Measurements from ENCODE around the gene MAP6D1.
"Not testable (repeated sequence)": the region's sequence is repeated elsewhere in the genome, so short reads cannot be mapped to it uniquely, and the experiment has no call there.

MAP6D1 gene

DNA sequence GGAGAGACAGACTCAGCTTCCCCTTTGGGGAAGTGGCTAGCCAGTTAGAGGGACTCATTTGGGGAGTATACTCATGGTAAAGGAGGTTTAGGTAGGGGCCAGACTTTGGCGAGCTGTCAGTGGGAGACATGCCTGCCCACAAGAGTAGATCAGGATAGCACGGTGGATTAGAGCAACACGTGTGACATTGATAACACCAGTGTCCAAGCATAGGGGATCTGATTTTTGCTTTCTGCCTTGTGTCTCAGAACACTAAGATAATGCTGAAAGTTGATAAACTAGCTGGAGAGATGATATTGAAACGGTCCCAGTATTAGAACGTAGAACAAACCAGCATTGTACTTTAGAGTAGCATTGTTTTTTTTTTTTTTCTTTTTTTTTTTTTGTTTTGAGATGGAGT is 25.9 kb downstream of the MAP6D1 start:
- DNase-seq (ENCODE audit: low read depth): no peak

DNA sequence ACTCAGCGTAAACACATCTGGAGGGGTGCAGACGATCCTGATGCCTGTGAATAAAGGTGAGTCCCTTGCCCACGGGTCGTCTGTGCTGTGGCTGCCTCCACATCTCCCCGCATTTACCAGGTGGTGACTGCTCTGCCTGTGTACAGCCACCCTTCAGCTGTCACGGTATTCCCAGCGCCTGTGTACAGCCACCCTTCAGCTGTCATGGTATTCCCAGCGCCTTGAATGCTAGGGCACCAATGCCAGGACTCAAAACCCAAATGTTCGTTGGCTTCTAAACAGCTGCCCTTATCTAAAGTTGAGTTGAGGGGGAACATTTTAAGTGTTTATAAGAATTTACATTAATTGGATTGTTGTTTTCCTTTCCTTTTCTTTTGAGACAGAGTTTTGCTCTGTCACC is 27.4 kb downstream of the MAP6D1 start:
- DNase-seq (ENCODE audit: low read depth): no peak

DNA sequence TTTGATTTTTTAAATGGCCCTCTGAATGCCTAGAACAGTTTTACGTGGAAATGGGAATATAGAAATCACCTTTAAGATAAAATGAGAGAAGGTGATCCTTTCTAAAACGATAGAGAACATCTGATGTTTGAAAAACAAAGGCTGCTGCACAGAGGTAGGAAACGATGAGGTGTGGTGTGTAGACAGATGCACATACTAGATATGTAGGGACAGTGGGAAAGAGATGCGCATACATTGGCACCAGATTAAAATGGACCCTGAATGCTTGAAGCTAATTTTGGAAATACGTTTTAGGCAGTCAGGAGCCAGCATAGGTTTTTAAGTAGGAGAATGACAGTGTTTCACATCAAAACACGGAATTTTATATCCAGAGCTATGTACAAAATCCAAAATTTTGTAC is 29.0 kb downstream of the MAP6D1 start:
- no peak for DNase-seq (ENCODE audit: low read depth)

DNA sequence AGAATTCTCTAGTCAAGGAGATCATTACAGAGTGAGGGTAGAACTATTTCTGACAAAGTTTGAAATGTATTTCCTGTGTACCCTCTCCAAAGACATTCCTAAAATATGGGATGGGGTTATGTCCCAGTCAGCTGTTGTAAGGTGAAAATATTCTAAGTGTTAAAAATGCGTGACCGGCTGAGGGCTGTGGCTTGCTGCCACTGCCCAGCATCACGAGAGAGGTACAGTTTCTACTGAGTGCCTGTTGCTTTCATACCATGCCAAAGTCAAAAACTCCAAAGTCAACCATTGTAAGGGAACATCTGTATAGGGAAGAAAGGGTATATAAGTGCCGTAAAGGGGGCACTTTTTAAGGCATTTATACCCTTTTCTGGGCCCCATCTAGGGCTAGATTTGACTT is 30.9 kb downstream of the MAP6D1 start:
- no peak for DNase-seq (ENCODE audit: low read depth)

DNA sequence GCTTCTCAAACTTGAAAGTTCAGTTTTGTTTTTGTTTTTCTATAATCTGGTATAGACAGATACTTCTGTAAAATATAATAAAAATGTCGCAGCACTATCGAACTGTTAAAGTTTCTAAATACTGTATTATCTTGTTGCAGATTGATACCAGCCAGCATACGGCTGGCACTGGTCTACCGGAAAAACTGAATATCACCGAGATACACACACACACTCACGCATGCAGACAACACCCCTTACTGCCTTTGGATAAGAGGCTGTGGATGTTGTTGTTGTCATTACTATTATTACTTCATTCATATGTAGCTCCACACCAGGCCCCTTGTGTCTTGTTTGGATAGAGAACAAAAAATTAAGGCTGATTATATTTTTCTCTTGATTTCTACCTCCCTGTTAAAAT is 32.4 kb downstream of the MAP6D1 start:
- no peak for DNase-seq (ENCODE audit: low read depth)

DNA sequence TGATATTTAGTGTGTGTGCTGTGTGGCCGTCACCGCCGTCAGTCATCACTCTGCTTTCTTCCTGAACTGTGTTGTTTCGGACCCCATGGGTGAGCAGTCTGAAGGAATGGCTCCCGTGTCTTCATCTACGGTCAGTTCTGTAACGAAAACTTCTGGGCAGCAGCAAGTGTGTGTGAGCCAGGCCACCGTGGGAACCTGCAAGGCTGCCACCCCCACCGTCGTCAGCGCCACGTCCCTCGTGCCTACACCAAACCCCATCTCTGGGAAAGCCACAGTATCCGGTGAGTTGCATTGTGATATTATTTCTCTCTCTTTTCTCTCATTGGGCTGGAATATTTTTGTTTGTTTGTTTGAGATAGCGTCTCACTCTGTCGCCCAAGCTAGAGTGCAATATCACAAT is 34.7 kb downstream of the MAP6D1 start:
- no peak for DNase-seq (ENCODE audit: low read depth)

DNA sequence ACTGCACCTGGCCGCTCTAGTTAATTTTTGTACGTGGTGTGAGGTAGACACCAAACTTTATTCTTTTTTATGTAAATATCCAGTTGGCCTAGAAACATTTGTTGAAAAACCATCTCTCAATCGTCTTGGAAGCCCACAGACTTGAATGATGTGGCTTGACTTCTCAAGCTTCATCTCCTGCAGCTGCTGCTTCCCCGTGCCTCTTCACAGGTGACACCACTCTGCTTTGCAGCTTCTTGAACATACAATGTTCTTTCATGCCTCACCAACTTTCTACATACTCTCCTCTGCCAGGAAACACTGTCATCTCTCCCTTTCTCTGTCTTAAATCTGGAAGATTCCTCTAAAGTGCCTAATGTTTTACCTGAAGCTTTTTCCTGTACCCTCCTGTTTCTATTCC is 35.6 kb downstream of the MAP6D1 start:
- DNase-seq (ENCODE audit: low read depth): no peak

DNA sequence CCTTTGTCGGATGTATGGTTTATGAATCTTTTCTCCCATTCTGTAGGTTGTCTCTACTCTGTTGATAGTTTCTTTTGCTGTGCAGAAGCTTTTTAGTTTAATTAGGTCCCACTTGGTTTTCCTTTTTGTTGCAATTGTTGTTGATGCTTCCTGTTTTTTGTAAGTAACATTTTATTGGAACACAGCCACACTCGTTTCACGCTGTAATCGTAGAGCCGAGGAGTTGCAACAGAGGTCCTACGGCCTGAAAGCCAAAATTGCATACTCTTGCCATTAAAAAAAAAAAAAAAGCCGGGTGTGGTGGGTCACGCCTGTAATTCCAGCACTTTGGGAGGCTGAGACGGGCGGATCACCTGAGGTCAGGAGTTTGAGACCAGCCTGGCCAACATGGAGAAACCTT is 40.9 kb downstream of the MAP6D1 start:
- not testable (repeated sequence) for DNase-seq (ENCODE audit: low read depth)

DNA sequence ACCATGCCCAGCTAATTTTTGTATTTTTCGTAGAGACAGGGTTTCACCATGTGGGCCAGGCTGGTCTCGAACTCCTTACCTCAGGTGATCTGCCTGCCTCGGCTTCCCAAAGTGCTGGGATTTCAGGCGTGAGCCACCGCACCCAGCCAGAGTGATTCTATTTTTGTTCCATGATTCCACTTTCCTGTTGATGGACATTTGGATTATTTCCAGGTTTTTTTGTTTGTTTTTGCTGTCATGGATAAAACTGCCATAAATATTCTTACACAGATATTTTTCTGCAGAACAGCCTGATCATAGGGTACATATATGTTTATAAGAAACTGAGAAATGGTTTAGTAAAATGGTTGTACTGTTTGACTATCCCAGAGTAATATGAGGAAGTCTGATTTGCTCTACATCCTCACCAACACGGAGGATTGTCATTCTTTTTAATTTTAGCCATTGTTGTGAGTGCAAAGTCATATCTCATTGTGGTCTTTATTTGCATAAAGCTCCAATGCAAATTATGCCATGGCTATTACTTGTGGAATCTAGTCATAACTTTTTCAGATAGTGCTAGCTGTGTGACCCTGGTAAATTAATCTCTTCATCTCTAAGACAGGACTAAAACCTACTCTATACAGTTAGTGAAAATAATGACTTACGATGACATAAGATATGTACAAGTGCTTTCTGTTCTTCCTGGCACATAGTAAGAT is 42.7 kb downstream of the MAP6D1 start:
- DNase-seq (ENCODE audit: low read depth): no peak

DNA sequence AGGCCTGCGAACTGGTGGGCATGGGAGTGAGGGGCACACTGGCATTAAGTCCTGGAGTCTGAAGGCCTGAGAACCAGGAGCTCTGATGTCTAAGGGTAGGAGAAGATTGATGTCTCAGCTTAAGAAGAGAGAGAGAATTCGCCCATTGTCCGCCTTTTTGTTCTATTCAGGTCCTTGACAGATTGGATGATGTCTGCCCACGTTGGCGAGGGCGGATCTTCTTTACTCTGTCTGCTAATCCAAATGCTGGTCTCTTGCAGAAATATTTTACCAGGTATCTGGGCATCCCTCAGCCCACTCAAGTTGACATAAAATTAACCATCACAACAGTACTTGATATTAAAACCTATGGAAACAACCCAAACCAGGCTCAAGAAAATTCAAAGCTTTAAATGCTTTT is 44.1 kb downstream of the MAP6D1 start:
- no peak for DNase-seq (ENCODE audit: low read depth)

DNA sequence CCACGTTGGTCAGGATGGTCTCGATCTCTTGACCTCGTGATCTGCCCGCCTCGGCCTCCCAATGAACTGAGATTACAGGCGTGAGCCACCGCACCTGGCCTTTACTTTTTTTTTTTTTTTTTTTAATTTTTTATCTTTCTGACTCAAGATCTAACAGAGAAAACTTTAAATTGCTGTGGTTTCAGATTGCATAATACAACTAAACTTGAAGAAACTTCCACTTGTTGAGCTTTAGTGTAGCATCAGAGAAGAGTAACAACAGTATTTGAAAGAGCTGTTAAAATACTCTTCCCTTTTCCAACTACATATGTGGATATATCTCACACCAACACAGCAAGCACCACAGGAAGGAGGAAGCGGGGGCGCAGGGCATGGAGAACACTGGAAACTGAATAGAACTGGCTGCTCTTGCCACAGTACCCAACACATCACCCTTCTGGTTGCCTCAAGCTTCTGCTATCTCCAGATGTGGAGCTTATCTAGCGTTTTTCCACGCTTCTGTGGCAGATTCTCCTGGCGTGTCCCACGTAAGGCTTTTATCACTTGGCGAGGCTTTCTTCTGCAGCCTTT is 45.4 kb downstream of the MAP6D1 start:
- DNase-seq (ENCODE audit: low read depth): no peak

DNA sequence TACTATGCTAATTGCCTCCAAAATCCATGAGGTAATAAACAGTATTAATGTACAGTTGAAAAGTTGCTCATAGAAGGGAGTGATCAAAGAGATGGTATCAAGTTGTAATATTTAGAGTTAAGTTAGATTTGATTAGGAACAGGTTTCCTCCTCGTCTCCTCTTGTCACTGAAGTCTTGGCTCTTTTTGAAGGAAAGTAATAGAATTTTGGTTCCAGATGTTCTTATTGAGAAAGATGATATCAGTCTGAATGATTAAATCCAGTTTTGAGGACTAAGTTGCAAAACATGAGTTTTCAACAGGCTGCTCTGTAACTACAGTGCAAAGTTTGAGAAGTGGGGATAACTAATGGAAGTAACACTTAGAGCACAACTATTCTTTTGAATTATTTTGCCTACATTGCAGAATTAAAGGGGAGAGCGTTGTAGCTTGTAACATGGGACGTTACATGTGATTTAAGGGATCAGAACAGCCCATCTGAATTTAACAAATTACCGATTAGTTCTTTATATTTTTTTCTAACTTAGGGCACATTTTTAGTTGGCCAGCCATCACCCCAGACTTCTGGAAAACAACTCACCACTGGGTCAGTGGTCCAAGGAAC is 48.3 kb downstream of the MAP6D1 start:
- DNase-seq (ENCODE audit: low read depth): no peak

DNA sequence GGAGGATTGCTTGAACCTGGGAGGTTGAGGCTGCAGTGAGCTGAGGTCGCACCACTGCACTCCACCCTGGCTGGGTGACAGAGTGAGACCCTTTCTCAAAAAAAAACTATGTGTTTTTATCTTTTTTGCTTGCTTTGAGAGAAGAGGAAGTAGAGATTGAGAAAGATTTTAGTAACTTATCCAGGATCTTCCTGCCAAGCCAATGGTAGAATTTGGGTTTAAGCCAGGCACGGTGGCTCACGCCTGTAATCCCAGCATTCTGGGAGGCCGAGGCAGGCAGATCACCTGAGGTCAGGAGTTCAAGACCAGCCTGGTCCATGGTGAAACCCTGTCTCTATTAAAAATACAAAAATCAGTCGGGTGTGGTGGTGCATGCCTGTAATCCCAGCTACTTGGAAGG is 48.9 kb downstream of the MAP6D1 start:
- not testable (repeated sequence) for DNase-seq (ENCODE audit: low read depth)

DNA sequence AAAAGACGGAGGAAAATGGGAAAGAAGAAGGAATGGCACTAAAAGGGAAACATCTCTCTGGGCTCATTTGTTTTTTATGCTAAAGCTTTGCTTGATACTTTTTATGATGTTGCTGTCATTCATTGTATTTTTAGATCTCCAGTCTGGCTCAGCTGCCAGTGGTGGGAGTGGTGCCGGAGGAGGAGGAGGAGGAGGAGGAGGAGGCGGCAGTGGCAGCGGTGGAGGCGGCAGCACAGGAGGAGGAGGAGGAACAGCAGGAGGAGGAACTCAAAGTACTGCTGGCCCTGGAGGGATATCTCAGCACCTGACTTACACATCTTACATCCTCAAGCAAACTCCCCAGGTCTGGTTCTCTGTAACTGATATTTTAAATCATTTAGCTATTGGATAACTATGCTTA is 49.6 kb downstream of the MAP6D1 start:
- DNase-seq (ENCODE audit: low read depth): no peak

DNA sequence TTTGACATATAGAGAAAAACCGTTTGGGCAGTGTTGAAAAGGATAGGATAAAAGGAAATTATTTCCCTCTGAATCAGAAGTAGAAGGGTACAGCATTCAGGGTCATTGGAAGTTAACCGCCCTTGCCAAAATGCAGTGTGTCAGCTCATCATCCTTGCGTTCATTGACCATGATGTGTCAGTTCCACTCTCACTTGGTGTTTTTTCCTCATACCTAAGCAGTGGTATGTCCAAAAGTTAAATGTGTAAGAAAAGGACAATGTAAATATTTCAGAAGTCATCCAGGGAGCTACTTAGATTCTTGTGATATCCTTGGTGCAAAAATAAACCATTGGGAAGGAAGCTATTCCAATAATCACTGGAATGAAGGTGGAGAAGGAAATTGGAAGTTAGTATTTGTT is 50.7 kb downstream of the MAP6D1 start:
- DNase-seq (ENCODE audit: low read depth): peak; percentile 17

DNA sequence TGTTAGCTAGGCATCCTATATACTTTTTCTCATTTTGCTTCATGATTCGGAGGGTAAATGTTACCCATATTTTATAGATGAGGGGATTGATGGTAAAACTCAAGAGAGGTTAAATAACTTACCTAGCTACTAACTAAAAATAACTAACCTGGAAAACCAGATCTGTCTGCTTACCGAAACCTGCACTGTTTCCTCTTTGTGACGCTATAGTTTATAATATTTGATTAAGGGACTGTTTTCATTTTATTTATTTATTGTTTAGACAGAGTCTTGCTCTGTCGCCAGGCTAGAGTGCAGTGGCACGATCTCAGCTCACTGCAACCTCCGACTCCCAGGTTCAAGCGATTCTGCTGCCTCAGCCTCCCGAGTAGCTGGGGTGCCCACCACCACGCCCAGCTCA is 55.9 kb downstream of the MAP6D1 start:
- DNase-seq (ENCODE audit: low read depth): no peak

DNA sequence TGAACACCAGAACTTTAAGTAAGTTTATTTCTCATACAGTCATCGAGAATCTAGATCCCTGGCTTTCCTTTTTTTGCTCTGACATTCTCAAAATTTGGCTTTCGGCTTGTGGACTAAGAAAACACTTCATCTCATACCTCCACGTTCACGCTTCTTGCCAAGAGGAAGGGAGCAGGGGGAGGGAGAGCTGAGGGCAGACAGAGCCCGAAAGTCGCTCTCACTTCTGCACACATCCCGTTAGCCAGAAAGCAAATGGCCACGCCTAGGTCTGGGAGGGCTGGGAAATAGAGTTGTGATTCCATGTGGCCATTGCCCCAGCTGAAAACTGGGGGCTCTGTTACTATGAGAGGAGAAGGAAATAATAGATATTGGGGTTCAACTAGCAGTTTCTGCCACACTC is 57.3 kb downstream of the MAP6D1 start:
- DNase-seq (ENCODE audit: low read depth): no peak

DNA sequence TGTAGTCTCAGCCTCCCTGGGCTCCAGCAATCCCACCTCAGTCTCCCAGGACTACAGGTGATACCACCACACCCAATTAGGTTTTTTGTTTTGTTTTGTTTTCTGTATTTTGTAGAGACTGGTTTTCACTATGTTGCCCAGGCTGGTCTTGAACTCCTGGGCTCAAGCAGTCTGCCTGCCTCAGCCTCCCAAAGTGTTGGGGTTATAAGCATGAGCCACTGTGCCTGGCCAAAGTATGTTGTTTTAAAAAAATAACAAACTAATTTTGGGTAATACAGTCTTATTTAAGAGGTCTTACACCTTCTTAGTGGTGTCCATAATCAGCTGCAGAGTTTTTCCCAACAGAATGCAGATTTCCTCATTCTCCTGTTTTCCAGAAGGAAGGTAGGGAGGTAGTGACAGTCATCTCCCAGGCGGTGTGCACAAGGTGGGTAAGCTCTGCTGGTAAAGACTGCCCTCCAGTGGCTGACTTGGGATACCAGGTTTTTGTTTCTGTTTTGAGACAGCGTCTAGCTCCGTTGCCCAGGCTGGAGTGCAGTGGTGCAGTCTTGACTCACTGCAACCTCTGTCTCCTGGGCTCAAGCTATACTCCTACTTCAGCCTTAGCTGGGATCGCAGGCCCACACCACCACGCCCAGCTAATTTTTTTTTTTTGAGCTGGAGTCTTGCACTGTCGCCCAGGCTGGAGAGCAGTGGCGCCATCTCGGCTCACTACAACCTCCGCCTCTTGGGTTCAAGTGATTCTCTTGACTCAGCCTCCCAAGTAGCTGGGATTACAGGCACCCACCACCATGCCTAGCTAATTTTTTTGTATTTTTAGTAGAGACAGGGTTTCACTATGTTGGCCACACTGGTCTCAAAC is 58.4 kb downstream of the MAP6D1 start:
- DNase-seq (ENCODE audit: low read depth): no peak

DNA sequence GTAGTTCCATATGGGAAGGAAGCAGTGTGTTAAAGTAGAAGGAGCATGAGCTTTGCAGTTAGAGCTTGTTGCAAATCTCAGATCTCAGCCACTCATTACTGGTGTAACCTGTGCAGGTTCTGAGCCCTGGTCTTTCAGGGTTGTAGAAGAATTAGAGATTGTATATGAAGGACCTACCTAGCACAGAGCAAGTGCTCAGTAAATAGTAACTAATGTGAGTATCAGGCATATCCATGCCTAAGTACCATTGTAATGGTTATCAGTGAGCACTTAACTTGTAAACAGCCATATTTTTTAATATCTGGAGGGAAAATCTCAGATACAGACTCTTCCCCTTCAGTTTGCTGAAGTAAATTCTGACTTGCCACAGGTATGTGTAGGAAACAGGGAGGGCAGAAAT is 59.3 kb downstream of the MAP6D1 start:
- no peak for DNase-seq (ENCODE audit: low read depth)
